Measurements from ENCODE around the gene MAGI2. TPM values are rescaled to one million over a fixed set of nuclear protein-coding genes. Genes with fewer than 3 reads are reported as not detected.

Gene MAGI2
- polyA plus RNA-seq, 3 donors = 0.03 to 0.11 TPM; not detected in 1

DNA sequence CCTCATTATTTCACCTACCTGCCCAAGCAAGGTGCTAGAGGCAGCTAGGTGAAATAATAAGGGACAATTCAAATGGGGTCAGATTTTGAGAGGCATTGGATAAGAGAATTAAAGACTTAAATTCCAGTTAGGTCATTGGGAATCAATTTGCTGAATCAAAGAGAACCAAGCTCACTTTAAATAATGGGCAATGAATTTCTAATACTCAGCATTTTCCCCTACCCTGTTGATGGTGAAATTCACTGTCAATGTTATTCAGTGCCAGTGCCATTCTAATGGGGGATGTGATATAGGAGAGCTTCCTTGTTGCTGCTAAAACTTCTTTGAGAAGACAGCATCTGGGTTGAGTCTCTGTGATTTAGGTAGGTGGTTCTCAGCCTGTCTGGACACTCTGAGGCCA is 1145.6 kb downstream of the MAGI2 start:
- H3K4me1 ChIP-seq (ENCODE audit: control insufficient read depth in 1 of 2, insufficient read depth in 2 of 2, low read length in 2 of 2) = no peaks in the 10 kb centered on the region

GRCh38 chr7:78306634-78307033 is 1146.8 kb downstream of the MAGI2 start:
- H4K20me1 ChIP-seq (ENCODE audit: insufficient read depth, low read length) = no peaks in the 10 kb centered on the region

More for the DNA sequence above, 1145.6 kb downstream of the MAGI2 start:
- H3K9me3 Mint-ChIP-seq = peaks cover 0 to 5% (median 0%) of the 10 kb centered on the region in 7 donors
- no peak for DNase-seq
- no peaks in the 10 kb centered on the region for H3K9me3 ChIP-seq (replicated peaks in 1 of 2; ENCODE audit: control insufficient read depth in 1 of 2, insufficient read depth in 1 of 2, low read length in 2 of 2)
- H4K20me1 ChIP-seq (ENCODE audit: insufficient read depth, low read length) = no peaks in the 10 kb centered on the region
- no peak overlapping the region for H3K4me3 ChIP-seq (replicated peaks in 1 of 3; ENCODE audit: low read depth in 2 of 3, low read length in 3 of 3)
- H2AFZ ChIP-seq (ENCODE audit: insufficient read depth, low read depth, low read length, poor library complexity, severe bottlenecking) = no peak overlapping the region
- H3K4me2 ChIP-seq (replicated peaks; ENCODE audit: extremely low read depth, low read length, poor library complexity, severe bottlenecking) = no peak overlapping the region
- H3K4me1 Mint-ChIP-seq = no peaks in the 10 kb centered on the region
- no peaks in the 10 kb centered on the region for H3K79me2 ChIP-seq (ENCODE audit: insufficient read depth, low read length)
- H3K27me3 Mint-ChIP-seq (ENCODE audit: low read depth in 3 of 3) = no peaks in the 10 kb centered on the region
- TF ChIP-seq CTCF (IDR thresholded peaks at IDR 0.05) = no peak
- no peak overlapping the region for H3K27ac ChIP-seq (ENCODE audit: low read depth in 1 of 2, low read length in 2 of 2)
- H3K27me3 ChIP-seq (ENCODE audit: control insufficient read depth in 2 of 2, insufficient read depth in 2 of 2, low read length in 2 of 2) = no peaks in the 10 kb centered on the region
- no peak overlapping the region for H3K9ac ChIP-seq (ENCODE audit: insufficient read depth, low read length, poor library complexity, severe bottlenecking)
- no peak overlapping the region for H3K27ac Mint-ChIP-seq
- no peak overlapping the region for H3K4me3 Mint-ChIP-seq
- no peaks in the 10 kb centered on the region for H3K36me3 ChIP-seq (replicated peaks in 1 of 2; ENCODE audit: control insufficient read depth in 1 of 2, insufficient read depth in 2 of 2, low read length in 2 of 2)
- H3K36me3 Mint-ChIP-seq = no peaks in the 10 kb centered on the region
- intact Hi-C loops (cut with micrococcal nuclease) = no loop called here

More at GRCh38 chr7:78306634-78307033, 1146.8 kb downstream of the MAGI2 start:
- Histone ChIP-seq H3K4me2 (replicated peaks; ENCODE audit: extremely low read depth, low read length, poor library complexity, severe bottlenecking) (no peak overlapping the region), H2AFZ (ENCODE audit: insufficient read depth, low read depth, low read length, poor library complexity, severe bottlenecking) (no peak overlapping the region), H3K4me3 (replicated peaks in 1 of 3; ENCODE audit: low read depth in 2 of 3, low read length in 3 of 3) (no peak overlapping the region), H3K36me3 (replicated peaks in 1 of 2; ENCODE audit: control insufficient read depth in 1 of 2, insufficient read depth in 2 of 2, low read length in 2 of 2) (no peaks in the 10 kb centered on the region), H3K4me1 (ENCODE audit: control insufficient read depth in 1 of 2, insufficient read depth in 2 of 2, low read length in 2 of 2) (no peaks in the 10 kb centered on the region), H3K79me2 (ENCODE audit: insufficient read depth, low read length) (no peaks in the 10 kb centered on the region), H3K27me3 (ENCODE audit: control insufficient read depth in 2 of 2, insufficient read depth in 2 of 2, low read length in 2 of 2) (no peaks in the 10 kb centered on the region), H3K9ac (ENCODE audit: insufficient read depth, low read length, poor library complexity, severe bottlenecking) (no peak overlapping the region), H3K9me3 (replicated peaks in 1 of 2; ENCODE audit: control insufficient read depth in 1 of 2, insufficient read depth in 1 of 2, low read length in 2 of 2) (no peaks in the 10 kb centered on the region), H3K27ac (ENCODE audit: low read depth in 1 of 2, low read length in 2 of 2) (no peak overlapping the region)
- Mint-ChIP-seq H3K4me3 (no peak overlapping the region), H3K9me3 (peaks cover 0 to 2% (median 0%) of the 10 kb centered on the region in 7 donors), H3K4me1 (no peaks in the 10 kb centered on the region), H3K27ac (no peak overlapping the region), H3K27me3 (ENCODE audit: low read depth in 3 of 3) (no peaks in the 10 kb centered on the region), H3K36me3 (no peaks in the 10 kb centered on the region)
- no peak for DNase-seq
- WGBS (ENCODE audit: insufficient coverage) = no CpG with 5 or more reads among the region's 1 CpG
- no peak for TF ChIP-seq CTCF (IDR thresholded peaks at IDR 0.05)
- intact Hi-C loops (cut with micrococcal nuclease) = no loop called here

Measured in CD14-positive monocyte (primary cell).